AG08395 (cell line): Measurements from ENCODE around the gene RASSF8.
A peak's percentile ranks its signal among the peaks of the same experiment; 100 is the strongest.

Experiments used
- DNase-seq: peaks from one replicate; pipeline ENCODE4 v3.0.0; 2012; ENCODE audit warnings: mixed read lengths, low spot score

RASSF8 gene

DNA sequence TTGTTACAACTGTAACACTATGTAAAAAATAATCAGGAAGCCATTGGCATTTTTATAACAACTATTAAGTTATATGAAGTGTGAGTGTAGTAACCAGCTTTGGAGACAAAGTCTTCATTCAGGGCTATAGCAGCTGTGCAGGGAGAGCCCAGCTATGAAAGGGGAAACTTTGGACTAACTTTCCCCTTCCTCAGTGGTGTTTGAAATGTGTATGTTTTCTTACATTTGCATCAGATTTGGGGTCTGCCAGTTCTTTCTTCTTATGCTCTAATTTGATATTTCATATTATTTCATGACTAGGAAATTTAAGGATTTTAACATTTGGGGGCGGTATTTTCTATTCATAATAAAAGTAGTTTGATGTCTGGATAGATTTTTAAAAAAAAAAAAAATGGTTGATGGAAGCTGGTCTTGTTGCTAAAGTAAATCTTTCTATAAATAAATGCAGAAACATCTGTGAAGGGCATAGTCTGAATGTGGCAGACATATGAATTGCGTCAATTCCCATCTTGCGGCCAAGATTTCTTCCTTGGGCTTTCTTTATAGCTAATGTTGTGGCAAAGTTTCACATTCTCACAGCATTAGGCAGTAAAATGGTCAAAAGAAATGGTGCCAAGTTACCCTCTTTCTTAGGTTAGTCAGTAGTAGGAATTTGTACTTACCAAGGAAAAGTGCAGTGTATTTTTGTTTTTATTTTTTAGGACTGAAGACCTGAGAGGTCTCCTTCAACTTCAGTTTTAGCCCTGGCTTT, 35.6 kb downstream of the RASSF8 start:
- peak; percentile 78 for DNase-seq

DNA sequence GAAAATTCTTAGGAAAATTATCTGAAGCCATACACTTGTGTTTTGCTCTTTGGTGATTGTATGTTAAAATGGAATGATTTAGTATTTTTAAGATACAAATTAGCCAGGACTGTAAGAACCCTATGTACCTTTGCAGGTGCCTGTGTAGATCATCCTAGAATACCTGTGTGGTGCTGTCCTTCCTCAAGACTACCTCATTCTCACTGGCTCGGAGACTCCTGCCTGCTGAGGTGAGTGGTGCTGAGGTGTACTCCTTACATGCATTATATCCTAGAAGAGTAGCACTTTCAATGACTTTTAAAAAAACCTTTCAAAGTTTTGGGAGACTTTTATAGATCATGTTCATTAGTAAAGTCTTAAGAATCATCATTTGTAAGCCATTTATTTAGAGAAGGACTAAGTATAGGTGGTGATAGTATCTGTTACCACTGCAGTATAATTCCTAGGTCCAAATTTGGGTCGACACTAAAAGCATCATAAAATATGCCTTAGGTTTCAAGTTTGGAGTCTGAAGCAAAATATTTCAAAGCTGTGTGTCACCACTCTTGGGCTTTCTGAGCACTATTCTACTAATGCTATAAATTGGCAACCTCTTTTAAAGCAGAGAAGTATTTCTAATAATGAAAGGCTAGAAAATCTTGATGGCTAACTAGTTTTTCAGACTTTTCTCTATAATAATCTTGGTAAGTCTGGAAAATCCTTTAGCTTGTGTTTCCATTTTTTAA, 36.6 kb downstream of the RASSF8 start:
- no peak for DNase-seq

DNA sequence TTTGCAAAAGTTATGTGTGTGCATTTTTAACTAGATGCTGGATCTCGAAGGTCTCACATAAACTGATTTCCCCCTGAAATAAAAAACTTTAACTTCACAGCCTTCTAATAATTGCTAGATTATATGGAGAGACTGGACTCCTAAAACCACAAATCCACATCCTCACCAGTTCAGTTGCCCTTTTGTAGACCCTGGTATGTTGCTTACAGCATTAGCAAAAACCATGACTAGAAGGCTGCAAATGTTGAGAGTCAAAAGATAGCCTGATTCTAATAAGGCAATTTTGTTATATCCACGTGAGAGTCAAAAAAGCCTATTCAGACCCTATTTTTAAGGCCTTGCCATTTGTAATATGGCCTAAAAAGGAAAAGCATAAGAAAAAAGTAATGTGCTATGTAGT, 37.4 kb downstream of the RASSF8 start:
- DNase-seq = no peak

DNA sequence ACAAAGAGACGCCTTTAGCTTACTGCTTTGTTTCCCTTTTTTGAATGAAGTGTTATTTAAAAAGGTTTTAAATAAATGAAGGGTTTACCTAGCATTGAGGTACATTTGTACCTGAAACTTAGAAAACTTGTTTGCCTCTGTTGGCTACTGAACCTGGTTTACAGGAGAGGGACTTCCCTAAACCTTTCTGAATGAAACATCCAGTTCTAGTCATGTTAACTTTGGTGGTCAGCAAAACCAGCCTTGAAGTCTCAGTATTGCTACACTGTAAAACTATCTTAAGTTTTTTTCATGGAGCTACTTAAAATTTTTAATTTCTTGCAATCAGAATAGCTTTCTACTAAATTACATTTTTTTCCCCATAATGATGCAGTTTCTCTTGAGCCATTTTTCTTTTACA, 38.2 kb downstream of the RASSF8 start:
- DNase-seq = no peak

DNA sequence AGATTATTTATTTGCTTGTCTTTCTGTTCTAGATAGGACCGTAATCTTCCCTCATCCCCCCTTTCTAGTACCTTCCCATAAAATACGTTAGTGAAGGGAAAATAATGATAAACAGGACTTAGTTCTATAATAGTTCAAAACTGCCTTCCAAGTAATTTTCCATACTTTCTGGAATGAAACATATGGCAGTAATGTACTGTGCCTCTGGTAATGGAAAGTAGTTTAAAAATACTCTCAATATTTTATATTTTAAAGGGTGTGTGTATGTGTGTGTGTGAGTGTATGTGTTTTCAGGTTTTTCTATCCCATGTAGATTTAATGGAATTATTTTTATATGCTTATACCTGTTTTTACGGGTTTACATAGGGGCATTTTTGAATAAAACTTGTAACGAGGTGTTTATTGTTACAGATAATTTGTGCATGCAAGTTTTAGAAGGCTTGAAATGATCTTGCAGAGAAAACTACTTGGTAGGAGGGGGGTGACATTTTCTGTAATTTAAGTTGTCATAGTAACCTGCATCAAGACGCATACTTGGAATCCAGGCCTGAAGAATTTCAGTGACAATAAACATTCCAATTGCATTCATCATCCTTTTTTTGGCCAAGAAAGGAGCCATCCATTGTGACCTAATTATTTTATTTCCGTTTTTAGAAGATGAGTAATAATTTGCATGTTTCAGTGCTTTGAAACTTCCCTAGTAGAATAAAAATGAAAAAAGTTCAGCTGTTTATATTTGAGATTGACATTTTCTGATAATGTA, 38.9 kb downstream of the RASSF8 start:
- DNase-seq = peak; percentile 75

DNA sequence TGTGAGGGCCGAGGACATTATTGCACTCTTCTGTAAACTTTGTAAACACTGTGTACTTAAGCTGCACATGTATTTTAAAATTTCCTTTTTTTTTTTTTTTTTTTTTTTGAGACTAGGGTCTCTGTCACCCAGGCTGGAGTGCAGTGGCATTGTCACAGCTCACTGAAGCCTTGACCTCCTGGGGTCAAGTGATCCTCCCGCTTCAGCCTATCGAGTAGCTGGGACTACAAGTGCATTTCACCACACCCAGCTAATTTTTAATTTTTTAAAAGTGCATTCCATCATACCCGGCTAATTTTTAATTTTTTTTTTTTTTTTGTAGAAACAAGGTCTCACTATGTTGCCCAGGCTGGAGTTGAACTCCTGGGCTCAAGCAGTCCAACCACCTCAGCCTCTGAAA, 42.4 kb downstream of the RASSF8 start:
- DNase-seq = no peak

DNA sequence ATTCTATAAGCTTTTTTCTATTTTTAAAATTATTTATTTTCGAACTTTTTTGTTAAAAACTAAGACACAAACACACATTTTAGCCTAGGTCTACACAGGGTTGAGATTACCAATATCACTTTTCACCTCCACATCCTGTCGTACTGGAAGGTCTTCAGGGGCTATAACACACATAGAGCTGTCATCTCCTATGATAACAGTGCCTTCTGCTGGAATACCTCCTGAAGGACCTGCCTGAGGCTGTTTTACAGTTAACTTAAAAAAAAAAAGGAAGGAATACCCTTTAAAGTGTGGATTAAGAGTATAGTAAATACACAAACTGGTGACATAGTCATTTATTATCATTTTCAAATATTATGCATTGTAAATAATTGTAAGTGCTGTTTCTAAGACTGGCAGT, 43.0 kb downstream of the RASSF8 start:
- no peak for DNase-seq

DNA sequence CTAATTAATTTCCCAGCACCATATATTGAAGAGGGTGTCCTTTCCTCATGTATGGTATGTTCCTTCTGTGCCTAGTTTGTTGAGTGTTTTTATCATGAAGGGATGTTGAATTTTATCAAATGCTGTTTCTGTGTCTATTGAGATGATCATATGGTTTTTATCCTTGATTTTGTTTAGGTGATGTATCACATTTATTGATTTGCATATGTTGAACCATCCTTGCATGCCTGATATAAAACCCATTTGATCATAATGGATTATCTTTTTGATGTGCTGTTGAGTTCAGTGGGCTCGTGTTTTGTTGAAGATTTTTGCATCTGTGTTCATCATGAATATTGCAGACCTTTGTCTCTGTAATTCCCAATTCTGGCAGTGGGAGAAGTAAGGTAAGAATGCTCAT, 44.6 kb downstream of the RASSF8 start:
- DNase-seq = no peak

DNA sequence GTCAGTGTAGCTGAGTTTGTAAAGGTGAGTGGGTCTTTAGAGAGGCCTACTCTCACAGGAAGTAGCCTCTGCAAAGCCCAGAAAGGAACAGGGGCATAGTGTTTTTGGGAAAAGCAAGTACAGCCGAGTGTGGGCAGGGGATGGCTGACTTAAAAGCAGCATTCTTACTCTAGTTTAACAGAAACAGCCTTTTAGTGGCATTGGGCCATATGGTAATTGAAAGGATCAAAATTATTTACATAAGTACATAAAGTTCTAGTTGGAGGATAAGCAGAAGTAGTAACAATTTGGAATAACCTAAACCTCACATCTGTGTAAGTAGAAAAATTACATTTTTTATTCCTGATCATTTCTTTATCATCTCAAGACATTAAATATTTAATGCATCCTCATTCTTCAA, 49.1 kb downstream of the RASSF8 start:
- no peak for DNase-seq

DNA sequence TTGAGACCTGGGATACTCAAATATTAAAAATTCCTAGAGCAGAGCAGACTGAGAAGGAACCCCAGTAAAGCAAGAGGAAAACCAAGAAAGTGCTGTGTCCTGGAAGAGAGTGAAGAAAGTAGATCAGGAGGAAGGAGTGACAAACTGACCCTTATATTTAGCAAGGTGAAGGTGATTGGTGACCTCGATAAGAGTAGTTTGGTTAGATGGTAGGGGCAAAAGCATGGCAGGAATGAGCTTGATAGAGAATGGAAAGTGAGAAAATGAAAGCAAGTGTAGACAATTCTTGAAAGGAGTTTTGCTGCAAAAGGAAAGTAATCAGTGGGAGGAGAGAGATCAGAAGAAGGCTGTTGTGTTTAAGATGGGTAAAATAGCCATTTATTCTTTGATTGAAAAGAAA, 51.1 kb downstream of the RASSF8 start:
- DNase-seq = no peak

DNA sequence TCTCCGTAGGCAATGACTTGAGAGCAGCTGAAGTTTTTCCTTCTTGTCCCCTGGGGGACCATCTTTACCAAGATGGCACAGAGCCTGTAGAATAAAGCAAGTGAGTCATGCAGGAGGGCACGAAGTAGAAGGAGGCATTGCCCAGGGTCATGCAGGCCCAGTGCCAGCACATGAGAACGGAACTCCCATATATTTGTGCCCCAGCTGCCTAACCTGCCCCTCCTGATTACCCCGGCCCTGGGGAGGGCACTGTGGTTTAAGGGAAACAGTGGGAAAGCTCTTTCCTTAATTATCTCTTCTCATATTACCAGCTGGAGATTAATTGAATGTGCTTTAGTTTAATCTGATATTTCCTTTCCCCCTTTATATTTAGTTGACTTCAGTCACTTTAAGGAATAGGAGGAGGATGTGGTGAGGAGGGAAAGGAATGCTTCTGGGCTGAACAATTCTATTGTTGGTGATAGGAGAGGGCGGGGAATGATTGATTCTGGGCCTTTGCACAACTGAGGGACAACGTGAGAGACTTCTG, 51.9 kb downstream of the RASSF8 start:
- no peak for DNase-seq

DNA sequence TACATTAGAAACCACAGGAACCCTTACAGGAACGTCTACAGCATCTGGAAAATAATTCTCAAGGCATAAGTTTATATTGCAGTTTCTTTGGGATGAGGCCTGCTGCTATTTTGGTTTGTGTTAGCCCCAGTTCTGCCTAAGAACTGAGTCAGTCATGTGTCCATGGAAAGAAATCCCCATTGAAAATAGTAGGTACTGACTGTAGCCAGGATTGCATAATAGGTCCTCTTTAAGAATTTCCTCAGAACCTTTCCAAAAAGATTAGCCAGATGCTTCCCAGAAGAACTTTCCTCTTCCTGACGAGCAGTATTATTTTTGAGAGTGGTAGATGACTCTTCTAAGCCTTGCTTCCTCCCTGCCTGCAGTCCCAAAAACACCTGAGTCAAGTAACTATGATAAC, 52.6 kb downstream of the RASSF8 start:
- peak; percentile 62 for DNase-seq

DNA sequence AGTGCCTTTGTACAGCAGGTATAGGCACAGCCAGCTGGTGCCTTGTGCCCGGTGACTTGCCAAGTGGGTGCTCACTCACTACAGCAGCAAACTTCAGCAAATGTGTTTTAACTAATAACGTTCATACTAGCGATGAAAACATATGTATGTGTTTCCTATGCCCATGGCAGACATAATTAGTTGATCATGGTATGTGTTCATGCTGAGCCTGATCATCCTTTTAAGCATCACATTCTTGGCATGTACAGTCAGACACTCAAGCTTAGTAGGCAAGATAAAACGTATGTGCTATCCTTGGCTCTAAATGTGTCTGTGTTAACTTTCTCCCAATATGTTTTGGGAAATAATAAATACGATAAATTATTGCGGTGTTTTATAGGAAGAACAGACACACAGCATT, 55.6 kb downstream of the RASSF8 start:
- DNase-seq = no peak

DNA sequence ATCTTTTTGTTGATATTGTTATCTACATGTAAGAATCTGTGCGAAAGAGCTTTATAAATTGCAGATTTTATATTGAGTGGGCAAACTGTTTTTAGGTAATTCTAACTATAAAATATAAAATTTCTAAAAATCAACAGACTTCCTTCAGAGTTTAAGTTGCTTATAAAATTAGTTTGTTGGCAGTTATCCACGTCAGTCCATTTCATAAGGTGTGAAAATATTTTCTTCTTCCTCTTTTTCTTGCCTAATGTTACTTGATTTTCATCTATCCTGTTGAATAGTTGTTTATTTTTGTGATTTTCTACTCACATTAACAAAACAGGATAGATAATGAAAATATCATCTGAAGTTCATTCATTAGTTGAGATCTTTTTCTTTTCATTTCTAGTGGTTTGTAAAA, 58.0 kb downstream of the RASSF8 start:
- no peak for DNase-seq

DNA sequence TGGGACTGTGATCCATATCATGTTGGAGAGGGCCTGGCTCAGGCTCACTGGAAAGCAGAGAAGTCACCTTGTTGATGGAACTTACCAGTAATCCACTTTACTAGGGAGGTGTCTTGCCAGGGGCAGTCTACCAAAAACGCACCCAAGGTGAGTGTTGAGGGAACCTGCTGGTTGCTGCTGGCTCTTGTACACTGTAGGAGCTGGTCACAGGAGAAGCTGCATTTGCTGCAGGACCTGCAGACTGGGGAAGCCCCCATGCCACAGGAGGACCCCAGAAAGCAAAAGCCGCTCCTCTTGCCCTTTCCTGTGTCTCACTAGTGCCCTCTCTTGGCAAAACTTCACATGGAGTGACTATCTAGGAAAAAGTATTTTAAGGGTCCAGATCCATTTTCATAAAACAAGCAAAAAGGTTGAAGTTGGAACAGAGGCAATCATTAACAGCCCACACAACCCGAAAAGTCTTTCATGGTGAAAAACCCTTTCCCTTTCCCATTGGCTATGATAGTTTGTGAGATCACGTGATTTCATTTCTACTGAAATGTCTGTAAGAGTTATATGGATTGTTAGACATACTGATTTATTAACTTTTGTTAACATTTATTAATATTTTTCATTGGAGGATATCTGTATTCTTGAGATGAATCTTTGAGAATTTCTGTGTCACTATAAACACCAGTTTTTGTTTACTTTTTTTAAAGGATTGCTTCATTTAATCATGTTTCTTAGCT, 59.2 kb downstream of the RASSF8 start:
- DNase-seq = no peak

DNA sequence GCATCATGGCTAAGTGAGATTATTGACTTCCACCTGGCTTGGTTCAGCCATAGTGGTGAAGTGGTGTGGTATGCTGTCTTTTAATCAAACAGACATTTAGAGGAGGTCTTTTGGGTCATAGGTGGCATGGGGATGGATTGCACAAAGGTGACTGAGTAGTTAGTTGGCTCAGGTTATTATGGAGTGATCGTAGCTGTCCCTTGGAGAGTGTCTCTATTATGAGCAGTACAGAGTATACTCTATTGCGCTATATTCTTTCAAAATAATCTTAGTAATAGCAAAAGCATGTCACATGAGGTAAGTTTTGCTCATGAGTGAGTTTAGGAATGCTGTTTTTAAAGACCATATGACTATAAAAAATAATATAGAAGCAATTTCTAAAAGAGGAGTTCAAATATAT, 60.4 kb downstream of the RASSF8 start:
- DNase-seq = no peak

DNA sequence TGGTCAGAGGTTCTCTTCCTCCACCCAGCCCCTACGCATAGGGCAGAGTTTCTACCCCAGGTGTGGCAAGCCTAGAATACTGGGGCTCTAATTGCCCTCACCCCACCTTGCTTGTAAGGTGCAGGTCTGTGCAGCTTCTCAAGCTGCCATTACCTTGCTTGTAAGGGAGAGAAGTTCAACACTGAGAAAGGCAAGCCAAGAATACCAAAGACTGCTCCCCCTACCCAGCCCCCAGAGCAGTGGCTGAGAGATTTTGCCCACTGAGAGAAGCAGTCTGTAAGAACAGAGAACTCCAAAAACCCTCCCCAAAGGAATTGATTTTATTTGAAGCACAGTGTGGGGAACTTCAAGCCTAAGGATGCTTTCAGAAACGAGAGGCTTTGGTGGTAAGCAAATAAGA, 63.1 kb downstream of the RASSF8 start:
- no peak for DNase-seq

DNA sequence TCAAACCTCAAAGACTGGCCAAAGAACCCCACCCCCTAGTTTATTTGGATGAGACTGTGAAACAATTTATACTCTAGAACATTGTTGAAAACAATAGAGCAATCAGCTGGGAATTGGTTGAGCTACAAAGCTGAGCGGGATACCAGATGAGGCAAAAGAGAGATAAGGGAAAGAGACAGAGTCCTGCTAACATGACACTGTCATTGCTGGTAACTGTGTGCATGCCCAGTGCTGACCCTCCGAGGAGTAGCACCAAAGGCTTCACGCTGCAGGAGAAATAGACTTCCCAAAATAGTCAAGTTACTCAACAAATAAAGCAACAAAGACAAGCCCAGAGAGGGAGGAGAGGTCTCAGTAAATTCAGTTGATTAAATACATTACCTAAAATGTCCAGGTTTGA, 63.6 kb downstream of the RASSF8 start:
- no peak for DNase-seq

DNA sequence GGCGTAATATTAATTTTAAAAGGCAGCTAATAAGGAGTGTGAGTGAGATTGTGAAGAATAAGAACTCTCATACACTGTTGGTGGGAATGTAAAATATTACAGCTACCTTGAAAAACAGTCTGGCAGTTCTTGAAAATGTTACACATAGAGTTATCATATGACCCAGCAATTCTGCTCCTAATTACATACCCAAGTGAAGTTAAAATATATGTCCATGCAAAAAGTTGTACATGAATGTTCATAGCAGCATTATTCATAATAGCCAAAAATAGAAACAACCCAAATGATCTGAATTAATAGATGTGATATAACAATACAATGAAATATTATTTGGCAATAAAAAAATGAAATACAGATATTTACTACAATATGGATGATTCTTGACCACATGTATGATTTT, 68.2 kb downstream of the RASSF8 start:
- no peak for DNase-seq

DNA sequence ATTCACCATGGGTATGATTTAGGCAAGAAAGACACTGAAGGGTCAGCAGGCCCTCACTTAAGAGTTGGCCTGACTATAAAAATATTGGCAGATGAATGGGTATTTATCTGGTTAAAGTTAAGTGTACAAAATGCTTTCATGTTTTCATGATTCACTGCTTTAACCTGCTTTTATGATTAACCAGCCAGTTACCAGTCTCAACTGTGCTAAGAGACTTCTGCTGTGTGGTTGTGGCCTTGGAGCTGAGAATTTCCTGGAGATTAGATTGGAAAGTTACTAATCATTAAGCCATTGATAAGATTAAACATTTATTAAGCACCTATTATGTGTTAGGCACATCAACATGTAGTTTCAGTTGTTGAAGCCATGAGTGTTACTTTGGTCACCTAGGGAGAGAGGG, 68.9 kb downstream of the RASSF8 start:
- no peak for DNase-seq

DNA sequence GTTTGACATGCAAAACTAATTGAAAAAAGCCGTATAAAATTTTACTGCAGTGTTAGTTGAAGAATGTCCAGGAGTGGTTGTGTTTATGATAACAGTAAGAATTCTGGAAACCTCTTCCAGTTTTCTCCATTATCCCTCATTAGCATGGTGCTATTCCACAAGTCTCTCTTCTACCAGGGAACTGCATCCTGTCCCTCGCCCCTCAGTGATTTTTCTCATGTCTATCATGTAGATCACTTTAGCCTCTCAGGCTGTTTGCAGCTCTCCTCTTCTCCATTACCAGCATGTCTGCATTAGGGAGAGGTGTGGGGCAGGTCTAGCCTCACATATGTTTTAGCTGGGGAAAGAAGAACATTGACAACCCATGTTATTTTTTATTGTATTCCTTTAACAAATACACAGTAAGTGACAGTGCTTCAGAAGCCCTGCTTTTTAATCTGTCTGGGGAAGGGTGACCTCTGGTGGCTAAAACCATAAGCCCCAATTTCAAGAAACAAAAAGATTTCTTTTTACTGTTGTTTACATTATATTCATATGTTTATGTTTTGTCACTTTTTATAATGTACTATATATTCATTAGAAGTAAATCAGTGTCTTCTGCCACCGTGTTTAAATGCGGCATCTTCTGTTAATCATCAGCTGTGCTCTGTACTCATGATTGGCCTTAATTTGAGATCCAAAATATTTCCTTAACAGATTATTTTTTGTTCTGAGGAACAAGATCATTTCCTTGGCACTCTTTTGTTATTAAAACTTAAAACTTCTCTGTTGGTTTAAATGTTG, 70.7 kb downstream of the RASSF8 start:
- peak; percentile 56 for DNase-seq

DNA sequence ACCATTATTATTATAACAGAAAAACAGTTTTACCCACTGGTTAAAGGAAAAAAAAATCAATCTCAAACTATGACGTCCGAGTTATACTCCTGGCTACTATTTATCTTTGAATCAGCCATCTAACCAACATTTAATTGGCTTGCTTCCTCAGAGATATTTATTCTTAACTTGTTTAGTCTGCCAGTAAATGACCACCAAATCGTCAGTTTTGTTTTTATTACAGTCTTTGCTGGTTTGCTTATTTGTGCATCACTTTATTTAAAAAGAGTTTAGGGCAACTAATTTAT, 71.2 kb downstream of the RASSF8 start:
- DNase-seq = no peak
